GM06990 (cell line): ENCODE measurements around the gene AHNAK2.
"Not testable (repeated sequence)": the region's sequence is repeated elsewhere in the genome, so short reads cannot be mapped to it uniquely, and the experiment has no call there.

Experiments
- DNase-seq: peaks from one replicate; pipeline ENCODE4 v3.0.0-alpha.2; 2011; ENCODE audit not compliant: insufficient read length; ENCODE audit errors: extremely low read depth
- H3K27me3 ChIP-seq: replicated peaks from 2 replicates; pipeline ENCODE4 v1.6.0; 2011; ENCODE audit warnings: low read length; ENCODE audit not compliant: control insufficient read depth, insufficient read depth
- H3K36me3 ChIP-seq: 2 replicates; pipeline ENCODE4 v1.5.1; 2011; ENCODE audit warnings: low read length; ENCODE audit not compliant: control insufficient read depth, insufficient read depth
- H3K4me3 ChIP-seq: replicated peaks from 2 replicates; pipeline ENCODE4 v1.5.1; 2011; ENCODE audit warnings: low read depth, mild to moderate bottlenecking, control low read depth, low read length
- CTCF ChIP-seq: IDR thresholded peaks from 2 replicates; pipeline ENCODE4 v1.5.1; 2011; ENCODE audit warnings: low read length, control low read depth, mild to moderate bottlenecking, inconsistent platforms; ENCODE audit not compliant: insufficient read depth, poor library complexity, severe bottlenecking

Gene AHNAK2

GRCh38 chr14:104912053-104912452 lies 66.1 kb downstream of the AHNAK2 start:
- no peaks in the 10 kb centered on the region for H3K36me3 ChIP-seq
- no peak for DNase-seq
- TF ChIP-seq CTCF, result no peak
- no peak overlapping the region for H3K4me3 ChIP-seq
- no peaks in the 10 kb centered on the region for H3K27me3 ChIP-seq

GRCh38 chr14:104908303-104908702 lies 69.9 kb downstream of the AHNAK2 start:
- no peak for TF ChIP-seq CTCF
- Histone ChIP-seq H3K36me3 (no peaks in the 10 kb centered on the region), H3K27me3 (no peaks in the 10 kb centered on the region), H3K4me3 (no peak overlapping the region)
- no peak for DNase-seq

- H3K4me3 ChIP-seq, DNase-seq, H3K36me3 ChIP-seq, H3K27me3 ChIP-seq: not testable (repeated sequence)
Measured at GRCh38 chr14:104905579-104905933, 72.6 kb downstream of the AHNAK2 start.

GRCh38 chr14:104904650-104905578 lies 73.3 kb downstream of the AHNAK2 start:
- H3K36me3 ChIP-seq, H3K27me3 ChIP-seq, H3K4me3 ChIP-seq, DNase-seq: not testable (repeated sequence)

- Histone ChIP-seq H3K36me3 (no peaks in the 10 kb centered on the region), H3K27me3 (no peaks in the 10 kb centered on the region; the same call in 1 of the 2 replicates), H3K4me3 (no peak overlapping the region)
- no peak for TF ChIP-seq CTCF
- DNase-seq, result no peak
Measured at GRCh38 chr14:104903990-104904389, 74.2 kb downstream of the AHNAK2 start.

GRCh38 chr14:104900639-104901512 lies 77.3 kb downstream of the AHNAK2 start:
- DNase-seq, result no peak
- H3K4me3 ChIP-seq, result no peak overlapping the region
- no peaks in the 10 kb centered on the region; the same call in 1 of the 2 replicates for H3K27me3 ChIP-seq
- H3K36me3 ChIP-seq, result no peaks in the 10 kb centered on the region
- no peak for TF ChIP-seq CTCF
